SH-SY5Y (cell line): ENCODE measurements around the gene LRRC4C.

Source experiments
- GATA2 ChIP-seq: IDR thresholded peaks from 2 replicates; pipeline ENCODE4 v1.6.1; 2011; ENCODE audit warnings: mild to moderate bottlenecking, low read depth, low read length
- GATA3 ChIP-seq: IDR thresholded peaks from 2 replicates; pipeline ENCODE4 v1.6.1; 2011; ENCODE audit warnings: low read depth, mild to moderate bottlenecking, low read length, moderate library complexity

LRRC4C gene

DNA sequence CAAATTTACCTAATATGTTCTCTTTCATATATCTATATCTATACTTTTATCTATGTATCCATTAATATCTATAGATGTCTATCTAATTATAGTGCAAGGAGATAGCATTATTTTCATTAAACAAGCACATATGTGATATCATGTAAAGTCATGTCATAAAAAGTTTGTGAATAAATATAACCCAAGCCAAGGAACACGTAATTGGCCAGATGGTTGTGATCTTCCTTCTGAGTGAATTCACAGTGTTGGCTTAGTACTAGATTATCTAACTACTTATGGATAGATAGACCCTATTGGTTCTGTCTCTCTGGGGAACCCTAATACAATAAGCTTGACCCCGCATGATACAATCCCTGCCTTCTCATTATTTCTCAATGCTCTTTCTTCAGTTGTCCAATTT lies 484.4 kb downstream of the LRRC4C start:
- TF ChIP-seq GATA2 (no peak), GATA3 (no peak)

- TF ChIP-seq GATA2 (no peak), GATA3 (no peak)
These were observed 485.2 kb downstream of the LRRC4C start for GRCh38 chr11:40974186-40974795.

GRCh38 chr11:40958707-40959106 lies 500.7 kb downstream of the LRRC4C start:
- no peak for TF ChIP-seq GATA2
- TF ChIP-seq GATA3: no peak

DNA sequence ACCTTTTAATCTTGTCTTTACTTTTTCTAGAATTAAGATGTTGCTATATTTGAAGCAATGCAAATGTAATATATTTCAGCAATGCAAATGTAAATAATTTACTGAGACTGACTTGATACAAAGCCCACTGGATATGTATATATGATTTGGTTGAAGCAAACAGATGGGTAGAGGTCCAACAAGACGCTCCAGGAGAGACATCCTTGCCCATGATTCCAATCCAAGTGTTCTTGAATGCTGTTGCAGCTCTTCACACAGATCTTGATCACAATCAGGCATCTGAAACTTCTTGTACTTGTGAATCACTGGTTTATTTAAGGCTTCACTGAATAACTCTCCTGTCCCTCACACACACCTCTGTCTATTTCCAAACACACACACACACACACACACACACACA lies 507.0 kb downstream of the LRRC4C start:
- TF ChIP-seq GATA3 (no peak), GATA2 (no peak)

- TF ChIP-seq GATA2 (no peak), GATA3 (no peak)
These were observed 521.5 kb downstream of the LRRC4C start for GRCh38 chr11:40938002-40938401.

DNA sequence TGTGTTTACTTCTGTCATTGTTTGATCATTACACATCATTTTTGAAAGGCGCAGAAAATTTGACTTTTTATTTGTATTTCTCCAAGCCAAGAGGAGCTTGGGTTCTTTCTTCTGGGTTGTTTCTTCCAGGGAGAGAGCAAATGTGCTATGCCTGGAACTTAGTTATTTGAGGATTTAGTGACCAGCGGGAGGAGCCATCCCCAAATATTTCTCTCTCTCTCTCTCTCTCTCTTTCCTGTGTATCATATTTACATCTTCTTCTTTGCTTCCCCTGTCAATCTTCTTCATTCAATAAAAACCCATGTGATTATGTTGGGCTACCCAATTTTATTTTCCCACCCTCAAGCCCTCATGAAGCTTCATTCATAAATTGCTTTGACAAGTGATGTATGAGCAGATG lies 534.5 kb downstream of the LRRC4C start:
- TF ChIP-seq GATA2 (no peak), GATA3 (no peak)

DNA sequence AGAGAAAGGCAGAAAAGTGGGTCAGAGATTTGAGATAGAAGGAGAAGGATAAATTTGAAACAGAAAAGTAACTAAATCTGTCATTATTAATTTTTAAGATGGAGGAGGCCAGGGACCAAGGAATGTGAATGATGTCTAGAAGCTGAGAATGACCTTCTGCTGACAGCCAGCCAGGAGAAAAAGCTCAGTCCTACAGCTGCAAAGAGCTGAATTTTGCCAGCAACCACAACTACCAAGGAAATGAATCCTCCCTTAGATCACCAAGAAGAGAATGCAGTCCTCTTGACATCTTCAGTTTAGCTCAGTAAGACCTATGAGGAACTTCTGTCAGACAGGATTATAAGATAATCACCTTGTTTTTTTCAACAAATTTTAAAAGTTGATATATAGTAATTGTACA lies 538.2 kb downstream of the LRRC4C start:
- no peak for TF ChIP-seq GATA3
- no peak for TF ChIP-seq GATA2

DNA sequence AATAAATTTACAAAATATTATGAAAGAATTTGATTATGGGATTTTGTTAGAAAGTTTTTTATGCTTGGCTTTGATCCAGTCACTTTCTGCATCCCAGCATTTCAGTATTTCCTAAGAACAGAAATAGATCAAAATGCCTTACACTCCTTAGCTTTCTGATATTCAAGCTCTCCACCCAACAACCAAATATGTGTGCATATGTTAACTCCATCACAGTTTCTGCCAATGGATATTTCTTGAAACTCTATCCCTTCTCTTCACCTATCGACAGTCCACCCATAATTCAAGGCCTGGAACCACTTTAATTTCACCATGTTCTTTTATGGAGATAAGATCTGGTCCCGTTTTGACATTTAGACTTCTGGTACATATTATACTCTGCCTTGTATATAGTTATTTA lies 565.0 kb downstream of the LRRC4C start:
- TF ChIP-seq GATA2: no peak
- no peak for TF ChIP-seq GATA3

- no peak for TF ChIP-seq GATA2
- no peak for TF ChIP-seq GATA3
These were observed 574.0 kb downstream of the LRRC4C start for GRCh38 chr11:40885250-40885954.

- TF ChIP-seq GATA2 (no peak), GATA3 (no peak)
These were observed 577.2 kb downstream of the LRRC4C start for GRCh38 chr11:40882301-40882700.

GRCh38 chr11:40879911-40880310 lies 579.5 kb downstream of the LRRC4C start:
- no peak for TF ChIP-seq GATA3
- TF ChIP-seq GATA2: no peak

GRCh38 chr11:40877981-40878380 lies 581.5 kb downstream of the LRRC4C start:
- TF ChIP-seq GATA2: no peak
- no peak for TF ChIP-seq GATA3

- TF ChIP-seq GATA3: no peak
- no peak for TF ChIP-seq GATA2
These were observed 582.2 kb downstream of the LRRC4C start for GRCh38 chr11:40877256-40877655.

GRCh38 chr11:40867991-40868632 lies 591.3 kb downstream of the LRRC4C start:
- TF ChIP-seq GATA3 (no peak), GATA2 (no peak)

DNA sequence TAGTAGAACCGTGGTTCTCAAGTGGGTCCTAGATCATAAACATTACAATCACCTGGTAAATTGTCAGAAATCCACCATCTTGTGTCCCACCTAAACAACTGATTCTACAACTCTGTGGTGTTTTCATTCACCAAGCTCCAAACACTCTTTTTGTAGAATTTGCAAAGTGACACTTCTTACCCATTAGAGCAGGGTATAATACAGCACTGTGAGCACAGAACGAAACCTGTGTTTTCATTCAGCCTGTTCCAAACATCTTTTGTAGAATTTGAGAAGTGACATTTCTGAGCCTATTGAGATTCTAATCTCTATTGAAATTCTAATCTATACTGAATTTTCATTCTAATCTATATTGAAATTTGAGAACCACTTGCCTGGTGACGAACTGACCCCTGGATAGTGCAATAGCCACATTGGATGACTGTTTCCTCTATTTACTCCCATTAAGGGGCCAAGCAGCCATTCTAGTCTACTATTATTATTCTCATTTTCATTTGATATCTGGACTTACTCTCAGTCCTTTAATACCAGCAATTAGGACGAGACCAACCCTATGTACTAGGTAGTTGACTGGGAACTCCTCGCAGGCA lies 616.6 kb downstream of the LRRC4C start:
- TF ChIP-seq GATA3: no peak
- no peak for TF ChIP-seq GATA2

GRCh38 chr11:40841231-40841630 lies 618.2 kb downstream of the LRRC4C start:
- TF ChIP-seq GATA3 (no peak), GATA2 (no peak)
